Measurements from ENCODE around the gene ARHGAP29. TPM values are rescaled to one million over a fixed set of nuclear protein-coding genes. Genes with fewer than 3 reads are reported as not detected.

Gene ARHGAP29
- total RNA-seq, 3 donors from 2014 or later (not counting 1 experiment from before 2014, with no cell fraction given), result 0.07 TPM; not detected in 2

DNA sequence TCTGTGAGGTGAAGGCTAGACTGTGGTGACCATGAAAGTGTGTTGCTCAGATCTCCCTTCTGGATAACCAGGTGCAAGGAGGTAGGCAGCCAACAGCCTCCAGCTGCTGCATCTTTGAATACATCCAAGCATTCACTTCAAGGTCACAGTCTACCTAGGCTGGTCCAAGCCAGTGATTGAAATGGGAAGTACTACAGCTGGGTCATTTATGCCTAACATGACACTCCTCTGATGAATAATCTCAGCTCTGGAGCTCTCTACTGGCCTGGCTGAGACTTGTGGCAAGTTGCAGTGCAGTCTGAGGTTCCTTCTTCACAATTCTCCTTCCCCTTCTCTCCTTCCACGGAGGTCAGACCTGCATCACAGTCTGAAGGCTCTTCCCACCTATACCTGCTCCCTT is 35.0 kb upstream of the ARHGAP29 start:
- Histone ChIP-seq H3K4me1 (ENCODE audit: control insufficient read depth, insufficient read depth, low read length) (no peaks in the 10 kb centered on the region), H3K4me3 (ENCODE audit: low read length) (no peak overlapping the region), H3K9me3 (ENCODE audit: control insufficient read depth, insufficient read depth, low read length) (no peaks in the 10 kb centered on the region), H3K27me3 (ENCODE audit: control insufficient read depth, insufficient read depth, low read length) (no peaks in the 10 kb centered on the region), H3K27ac (ENCODE audit: low read length) (no peak overlapping the region), H3K36me3 (ENCODE audit: control insufficient read depth, insufficient read depth, low read length) (no peaks in the 10 kb centered on the region)
- Mint-ChIP-seq H3K4me3 (no peak overlapping the region), H3K36me3 (no peaks in the 10 kb centered on the region), H3K27me3 (ENCODE audit: low read depth in 2 of 2) (peaks cover 10 to 47% of the 10 kb centered on the region in 2 donors), H3K27ac (no peak overlapping the region), H3K4me1 (no peaks in the 10 kb centered on the region), H3K9me3 (no peaks in the 10 kb centered on the region)
- intact Hi-C loops (cut with micrococcal nuclease), result no loop called here
- ATAC-seq, result no peak
- WGBS (ENCODE audit: insufficient coverage), result 28% methylated on average over 1 of the region's 1 CpG
- no peak for DNase-seq
- TF ChIP-seq, protein P1, sequence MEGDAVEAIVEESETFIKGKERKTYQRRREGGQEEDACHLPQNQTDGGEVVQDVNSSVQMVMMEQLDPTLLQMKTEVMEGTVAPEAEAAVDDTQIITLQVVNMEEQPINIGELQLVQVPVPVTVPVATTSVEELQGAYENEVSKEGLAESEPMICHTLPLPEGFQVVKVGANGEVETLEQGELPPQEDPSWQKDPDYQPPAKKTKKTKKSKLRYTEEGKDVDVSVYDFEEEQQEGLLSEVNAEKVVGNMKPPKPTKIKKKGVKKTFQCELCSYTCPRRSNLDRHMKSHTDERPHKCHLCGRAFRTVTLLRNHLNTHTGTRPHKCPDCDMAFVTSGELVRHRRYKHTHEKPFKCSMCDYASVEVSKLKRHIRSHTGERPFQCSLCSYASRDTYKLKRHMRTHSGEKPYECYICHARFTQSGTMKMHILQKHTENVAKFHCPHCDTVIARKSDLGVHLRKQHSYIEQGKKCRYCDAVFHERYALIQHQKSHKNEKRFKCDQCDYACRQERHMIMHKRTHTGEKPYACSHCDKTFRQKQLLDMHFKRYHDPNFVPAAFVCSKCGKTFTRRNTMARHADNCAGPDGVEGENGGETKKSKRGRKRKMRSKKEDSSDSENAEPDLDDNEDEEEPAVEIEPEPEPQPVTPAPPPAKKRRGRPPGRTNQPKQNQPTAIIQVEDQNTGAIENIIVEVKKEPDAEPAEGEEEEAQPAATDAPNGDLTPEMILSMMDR (IDR thresholded peaks at IDR 0.05), result no peak

DNA sequence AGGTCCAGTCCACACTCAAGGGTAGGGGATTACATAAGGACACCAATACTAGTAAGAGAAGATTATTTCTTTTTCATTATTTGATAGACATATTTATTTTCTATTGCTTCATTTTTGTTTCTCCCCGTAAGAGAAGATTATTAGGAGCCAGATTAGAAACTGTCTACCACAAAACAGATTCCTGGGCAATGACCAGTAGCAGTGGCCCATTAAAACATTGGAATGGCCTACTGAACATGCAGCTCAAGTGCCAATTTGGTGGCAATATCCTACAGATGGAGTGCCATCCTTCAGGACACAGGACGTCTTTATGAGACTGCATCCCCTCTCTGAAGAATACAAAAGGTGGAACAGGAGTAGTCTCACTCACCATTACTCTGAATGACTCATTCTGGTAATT is 34.0 kb upstream of the ARHGAP29 start:
- Histone ChIP-seq H3K4me1 (ENCODE audit: control insufficient read depth, insufficient read depth, low read length) (no peaks in the 10 kb centered on the region), H3K36me3 (ENCODE audit: control insufficient read depth, insufficient read depth, low read length) (no peaks in the 10 kb centered on the region), H3K27me3 (ENCODE audit: control insufficient read depth, insufficient read depth, low read length) (no peaks in the 10 kb centered on the region), H3K4me3 (ENCODE audit: low read length) (no peak overlapping the region), H3K27ac (ENCODE audit: low read length) (no peak overlapping the region), H3K9me3 (ENCODE audit: control insufficient read depth, insufficient read depth, low read length) (no peaks in the 10 kb centered on the region)
- Mint-ChIP-seq H3K9me3 (no peaks in the 10 kb centered on the region), H3K4me3 (no peak overlapping the region), H3K27me3 (ENCODE audit: low read depth in 2 of 2) (peaks cover 14 to 49% of the 10 kb centered on the region in 2 donors), H3K36me3 (no peaks in the 10 kb centered on the region), H3K27ac (no peak overlapping the region), H3K4me1 (no peaks in the 10 kb centered on the region)
- DNase-seq (no peak), ATAC-seq (no peak)
- TF ChIP-seq, protein P1 (IDR thresholded peaks at IDR 0.05), result no peak
- intact Hi-C loops (cut with micrococcal nuclease), result no loop called here
- 93% methylated on average over 2 of the region's 2 CpGs for WGBS (ENCODE audit: insufficient coverage)

DNA sequence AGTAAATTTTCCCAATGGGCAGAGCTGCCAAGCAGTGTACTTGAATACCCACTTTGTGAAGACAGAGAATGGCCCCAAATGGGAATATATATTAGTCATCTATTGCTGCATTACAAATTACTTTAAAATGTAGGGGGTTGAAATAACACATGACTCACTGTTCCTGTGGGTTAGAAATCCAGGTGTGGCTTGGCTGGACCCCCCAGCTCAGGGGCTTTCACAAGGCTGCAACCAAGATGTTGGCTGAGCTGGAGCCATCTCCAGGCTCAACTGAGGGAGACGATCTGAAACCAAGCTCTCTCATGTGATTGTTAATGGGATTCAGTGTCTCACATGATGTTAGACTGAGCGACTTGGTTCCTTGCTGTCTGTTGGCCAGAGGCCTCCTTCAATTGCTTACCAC is 33.4 kb upstream of the ARHGAP29 start:
- H3K9me3 Mint-ChIP-seq, result no peaks in the 10 kb centered on the region

DNA sequence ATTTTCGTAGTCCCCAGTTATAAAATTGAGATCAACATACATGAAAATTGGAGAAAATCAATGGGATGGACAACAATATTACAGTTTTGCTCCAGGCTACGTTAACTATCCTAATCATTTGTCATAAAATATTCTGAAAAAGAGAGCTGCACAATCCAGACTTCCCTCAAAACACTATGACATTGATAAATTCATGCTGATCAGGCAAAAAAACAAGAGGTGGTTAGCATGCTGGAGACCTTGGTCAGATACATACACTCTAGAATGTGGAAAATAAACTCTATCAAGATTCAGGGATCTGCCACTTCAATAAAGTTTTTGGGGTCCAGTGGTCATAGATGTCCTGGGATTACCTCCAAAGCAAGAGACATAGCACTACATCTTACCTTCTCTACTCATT is 32.5 kb upstream of the ARHGAP29 start:
- no peaks in the 10 kb centered on the region for H3K4me1 ChIP-seq (ENCODE audit: control insufficient read depth, insufficient read depth, low read length)
- TF ChIP-seq, protein P1 (IDR thresholded peaks at IDR 0.05), result no peak
- Mint-ChIP-seq H3K9me3 (no peaks in the 10 kb centered on the region), H3K4me3 (no peak overlapping the region), H3K4me1 (no peaks in the 10 kb centered on the region), H3K27me3 (ENCODE audit: low read depth in 2 of 2) (peaks cover 15 to 44% of the 10 kb centered on the region in 2 donors), H3K36me3 (no peaks in the 10 kb centered on the region), H3K27ac (no peak overlapping the region)
- DNase-seq, result no peak
- H3K27me3 ChIP-seq (ENCODE audit: control insufficient read depth, insufficient read depth, low read length), result no peaks in the 10 kb centered on the region
- no peaks in the 10 kb centered on the region for H3K9me3 ChIP-seq (ENCODE audit: control insufficient read depth, insufficient read depth, low read length)
- H3K4me3 ChIP-seq (ENCODE audit: low read length), result no peak overlapping the region
- H3K36me3 ChIP-seq (ENCODE audit: control insufficient read depth, insufficient read depth, low read length), result no peaks in the 10 kb centered on the region
- H3K27ac ChIP-seq (ENCODE audit: low read length), result no peak overlapping the region
- intact Hi-C loops (cut with micrococcal nuclease), result no loop called here
- ATAC-seq, result no peak
- WGBS (ENCODE audit: insufficient coverage), result 86% methylated on average over 1 of the region's 2 CpGs

More for the DNA sequence above, 33.4 kb upstream of the ARHGAP29 start:
- 94% methylated on average over 2 of the region's 2 CpGs for WGBS (ENCODE audit: insufficient coverage)
- Mint-ChIP-seq H3K4me3 (no peak overlapping the region), H3K4me1 (no peaks in the 10 kb centered on the region), H3K27ac (no peak overlapping the region), H3K36me3 (no peaks in the 10 kb centered on the region), H3K27me3 (ENCODE audit: low read depth in 2 of 2) (peaks cover 16 to 51% of the 10 kb centered on the region in 2 donors)
- DNase-seq (no peak), ATAC-seq (no peak)
- no peak overlapping the region for H3K27ac ChIP-seq (ENCODE audit: low read length)
- H3K9me3 ChIP-seq (ENCODE audit: control insufficient read depth, insufficient read depth, low read length), result no peaks in the 10 kb centered on the region
- TF ChIP-seq, protein P1 (IDR thresholded peaks at IDR 0.05), result no peak
- H3K4me3 ChIP-seq (ENCODE audit: low read length), result no peak overlapping the region
- no peaks in the 10 kb centered on the region for H3K4me1 ChIP-seq (ENCODE audit: control insufficient read depth, insufficient read depth, low read length)
- intact Hi-C loops (cut with micrococcal nuclease), result no loop called here
- H3K27me3 ChIP-seq (ENCODE audit: control insufficient read depth, insufficient read depth, low read length), result no peaks in the 10 kb centered on the region
- H3K36me3 ChIP-seq (ENCODE audit: control insufficient read depth, insufficient read depth, low read length), result no peaks in the 10 kb centered on the region

Data from natural killer cell (primary cell).